22Rv1 (cell line): ENCODE data around the gene SLC25A21.

Experiments
- CTCF ChIP-seq: fragments of 450-650 bp; IDR thresholded peaks from 2 replicates; pipeline ENCODE4 v1.5.1; 2017; ENCODE audit warnings: mild to moderate bottlenecking
- ZFX ChIP-seq: fragments of 450-650 bp; IDR thresholded peaks from 2 replicates; pipeline ENCODE4 v1.6.1; 2017; ENCODE audit warnings: antibody characterized with exemption, borderline replicate concordance

- no peak for TF ChIP-seq CTCF
- no peak for TF ChIP-seq ZFX
Observed at GRCh38 chr14:36720657-36721056, 451.7 kb downstream of the SLC25A21 start.
